NCI-H2196 (cell line): ENCODE measurements around the gene PSMD11.

ENCODE experiments used
- DNase-seq: peaks from one replicate; lab custom pipeline; 2025; ENCODE audit not compliant: unreplicated experiment; lab: John Stamatoyannopoulos, UW

The PSMD11 gene

DNA sequence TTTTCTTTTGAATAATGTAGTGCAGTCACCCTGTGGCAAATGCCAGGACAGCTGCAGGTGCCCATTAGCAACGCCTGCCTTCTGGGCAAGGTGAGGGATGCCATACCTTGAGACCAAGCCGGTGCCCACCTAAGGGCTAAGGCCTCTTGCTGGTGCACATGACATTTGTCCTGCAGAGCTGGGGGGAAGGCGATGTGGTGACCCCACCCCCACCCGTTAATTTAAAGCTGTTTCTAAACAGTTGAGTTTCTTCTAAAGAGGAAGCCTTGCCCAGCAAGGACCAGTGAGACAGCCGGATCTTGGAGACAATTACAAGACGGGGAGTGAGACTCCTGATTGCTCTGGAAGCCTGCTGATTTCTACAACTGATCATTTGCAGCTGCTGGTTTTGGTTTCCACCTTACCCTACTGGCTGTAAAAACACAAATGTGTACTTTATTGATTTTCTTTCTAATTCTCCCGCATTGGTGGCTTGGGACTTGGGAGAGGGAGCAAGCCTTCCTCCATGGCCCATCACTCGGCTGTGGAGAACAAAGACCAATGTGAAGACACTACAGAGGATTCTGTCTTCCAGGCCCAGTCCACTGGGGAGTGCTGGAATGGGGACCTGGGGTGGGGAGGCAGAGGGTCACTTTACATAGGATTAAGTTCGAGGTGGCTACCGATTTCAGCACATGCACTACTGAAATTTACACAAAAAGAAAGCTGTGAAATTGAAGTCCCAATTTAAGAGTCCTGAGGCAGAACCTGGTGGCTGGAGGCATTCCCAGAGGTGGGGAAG, 45.2 kb downstream of the PSMD11 start:
- no peak for DNase-seq

- no peak for DNase-seq
Observed at GRCh38 chr17:32490101-32490482, 45.8 kb downstream of the PSMD11 start.

- no peak for DNase-seq
Observed at GRCh38 chr17:32491371-32492263, 47.3 kb downstream of the PSMD11 start.

DNA sequence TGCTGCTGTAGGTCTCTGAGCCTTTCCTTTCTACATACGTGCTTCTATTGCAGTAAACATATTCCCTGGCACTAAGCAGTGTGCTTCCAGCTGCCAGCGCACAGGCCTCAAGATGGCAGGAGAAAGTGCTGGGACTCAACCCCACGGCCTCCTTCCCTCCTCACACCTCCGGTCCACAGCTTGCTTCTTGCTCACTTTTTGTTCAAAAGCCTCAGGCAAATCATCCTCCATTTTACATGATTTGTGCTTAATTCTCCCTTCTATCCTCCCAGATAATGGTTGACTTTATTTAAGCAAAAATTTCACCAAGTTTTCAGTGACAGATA, 47.9 kb downstream of the PSMD11 start:
- DNase-seq = no peak

DNA sequence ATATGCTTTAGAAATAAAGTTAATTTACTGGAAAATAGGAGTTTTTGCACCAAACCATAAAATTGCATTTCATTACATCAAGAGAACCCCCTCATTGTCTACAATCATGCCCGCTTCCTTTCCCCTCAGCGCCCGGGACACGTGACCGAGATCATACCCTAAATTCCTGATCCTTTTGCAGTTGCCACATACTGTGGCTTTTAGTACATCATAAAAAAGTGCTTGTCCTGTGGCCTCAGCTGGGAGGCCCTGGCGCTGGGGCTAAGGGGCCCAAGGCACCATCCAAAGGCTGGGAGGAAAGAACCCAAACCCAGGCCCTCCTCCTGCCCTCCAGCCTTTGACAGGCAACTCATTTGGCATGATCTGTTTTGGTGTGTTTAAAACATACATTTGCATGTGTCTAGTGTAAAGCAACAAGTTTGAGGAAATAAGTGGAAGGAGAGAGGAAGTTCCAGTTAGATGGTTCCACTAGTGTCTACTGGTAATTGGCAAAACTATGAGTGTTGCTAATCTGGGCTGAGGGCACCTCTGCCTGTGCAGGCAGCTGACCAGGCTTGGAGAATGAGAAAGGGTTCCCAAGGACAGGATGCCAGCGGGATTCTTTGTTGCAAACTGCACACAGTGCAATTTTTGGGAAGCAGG, 48.5 kb downstream of the PSMD11 start:
- no peak for DNase-seq

GRCh38 chr17:32493571-32493970, 49.3 kb downstream of the PSMD11 start:
- DNase-seq = no peak

DNA sequence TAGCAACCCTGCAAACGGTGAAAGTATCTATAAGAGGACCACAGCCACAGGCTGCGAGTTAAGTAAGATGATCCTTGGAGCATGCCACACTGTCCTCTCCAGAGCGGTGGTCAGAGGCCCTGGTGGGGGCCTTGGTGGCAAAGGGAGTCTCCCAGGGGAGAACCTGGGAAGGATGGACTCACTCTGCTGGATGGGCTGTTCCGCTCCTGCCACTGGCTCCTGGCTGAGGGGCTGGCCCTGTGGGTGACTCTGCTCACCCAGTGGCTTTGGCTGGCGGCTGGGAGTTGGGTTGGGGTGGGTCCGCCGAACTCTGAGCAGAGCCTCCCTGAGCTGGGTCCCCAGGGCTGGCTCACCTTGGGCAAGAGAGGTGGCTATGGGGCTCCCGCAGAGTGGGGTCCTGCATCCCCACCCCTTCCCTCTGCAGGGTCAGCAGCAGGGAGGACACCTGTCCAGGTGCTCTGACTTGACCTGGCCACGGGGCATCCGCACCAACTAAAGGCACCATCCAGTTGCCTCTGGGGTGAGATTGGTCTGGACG, 49.7 kb downstream of the PSMD11 start:
- DNase-seq = no peak

GRCh38 chr17:32494621-32495358, 50.5 kb downstream of the PSMD11 start:
- DNase-seq = peak; percentile 66

DNA sequence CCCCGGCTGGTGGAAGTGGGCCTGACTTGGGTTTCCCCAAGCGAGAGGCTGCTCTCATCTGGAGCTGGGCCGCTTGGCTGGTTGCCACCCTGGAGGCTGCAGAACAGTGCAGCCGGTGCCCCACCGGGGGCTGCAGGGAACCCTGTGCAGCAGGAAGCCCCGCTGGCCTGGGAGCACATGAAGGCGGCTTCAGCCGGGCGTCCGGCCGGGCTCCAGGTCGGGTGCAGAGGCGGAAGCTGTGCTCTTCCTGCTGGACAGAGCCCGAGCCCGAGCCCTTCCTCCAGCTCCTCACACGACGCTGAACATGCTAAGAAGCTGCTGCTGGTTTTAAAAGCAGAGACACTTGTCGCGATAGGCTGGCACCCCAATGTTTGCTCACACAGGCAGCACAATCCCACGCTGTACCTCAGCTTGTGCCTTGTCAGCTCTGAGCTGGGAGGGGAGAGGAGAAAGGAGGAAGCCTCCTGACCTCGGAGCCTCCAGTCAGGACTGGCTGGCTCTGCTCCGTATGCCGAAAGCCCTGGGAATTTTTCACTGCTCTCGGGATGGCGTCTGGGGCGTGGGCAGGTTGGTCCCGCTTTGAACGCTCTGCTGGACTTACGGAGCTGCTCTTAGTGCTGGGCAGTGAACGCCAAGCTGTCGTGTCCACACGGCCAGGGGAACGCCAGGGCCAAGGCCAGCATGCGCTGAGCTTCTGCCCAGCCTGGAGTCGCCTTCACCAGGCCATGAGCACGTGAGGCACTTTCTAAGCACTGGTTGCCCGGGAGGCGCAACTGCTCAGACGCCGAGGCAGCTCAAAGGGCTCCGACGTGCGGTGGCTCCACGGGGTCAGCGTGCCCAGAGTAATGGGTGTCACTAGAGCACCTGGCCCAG, 51.3 kb downstream of the PSMD11 start:
- no peak for DNase-seq

DNA sequence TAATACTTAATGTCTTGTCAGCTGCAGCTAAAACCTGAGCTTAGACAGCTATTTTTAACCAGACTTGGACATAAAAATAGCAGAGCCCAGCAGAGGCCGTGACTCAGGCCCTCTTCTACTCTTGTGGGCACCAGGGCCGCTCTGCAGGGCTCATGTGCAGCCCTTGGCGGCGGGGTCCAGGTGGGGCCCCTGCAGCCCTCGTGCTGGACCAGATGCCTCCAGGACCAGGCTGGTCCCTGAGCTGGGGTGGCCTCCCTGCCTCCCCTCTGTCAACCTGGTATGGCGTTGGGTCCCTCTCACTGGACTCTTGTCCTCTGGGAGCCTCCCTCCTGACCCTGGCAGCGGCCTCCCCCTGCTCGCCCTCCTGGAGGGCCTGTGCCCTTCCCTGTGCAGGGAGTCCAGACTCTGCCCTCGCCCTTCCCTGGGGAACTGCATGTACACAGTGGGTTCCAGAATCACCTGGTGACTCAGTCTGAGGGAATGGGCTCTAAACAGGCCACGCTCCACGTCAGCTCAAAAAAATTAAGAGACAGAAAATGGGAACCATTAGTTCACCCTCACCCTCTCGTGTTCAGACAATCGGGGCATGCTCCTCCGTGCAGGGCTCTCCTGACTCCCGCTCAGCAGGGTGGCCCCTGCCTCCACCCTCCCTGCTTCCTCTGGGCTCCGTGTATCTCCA, 52.2 kb downstream of the PSMD11 start:
- DNase-seq = no peak

- DNase-seq = no peak
Observed at GRCh38 chr17:32497431-32498205, 53.3 kb downstream of the PSMD11 start.

GRCh38 chr17:32498391-32498790, 54.1 kb downstream of the PSMD11 start:
- DNase-seq = no peak

- no peak for DNase-seq
Observed at GRCh38 chr17:32502013-32502412, 57.7 kb downstream of the PSMD11 start.

DNA sequence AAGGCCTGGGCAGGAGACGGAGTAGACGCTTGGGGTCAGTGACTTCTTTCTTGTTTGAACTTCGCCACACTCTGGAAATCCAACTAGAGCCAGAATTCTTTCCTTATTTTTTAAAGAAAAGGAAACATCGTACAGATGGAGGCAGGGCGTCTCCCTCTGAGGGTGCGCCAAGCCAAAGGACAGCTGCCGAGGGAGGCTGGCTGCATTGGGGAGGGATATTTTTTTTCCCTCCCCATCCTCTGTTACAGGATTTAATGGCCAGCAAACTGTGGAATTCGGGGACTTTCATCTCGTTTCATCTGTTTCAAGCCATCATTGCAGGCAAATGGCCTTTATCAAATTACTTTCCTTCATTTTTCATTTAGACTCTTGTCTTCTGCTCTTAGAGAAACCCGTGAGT, 58.4 kb downstream of the PSMD11 start:
- DNase-seq = no peak

- DNase-seq = no peak
Observed at GRCh38 chr17:32503251-32504165, 59.2 kb downstream of the PSMD11 start.

DNA sequence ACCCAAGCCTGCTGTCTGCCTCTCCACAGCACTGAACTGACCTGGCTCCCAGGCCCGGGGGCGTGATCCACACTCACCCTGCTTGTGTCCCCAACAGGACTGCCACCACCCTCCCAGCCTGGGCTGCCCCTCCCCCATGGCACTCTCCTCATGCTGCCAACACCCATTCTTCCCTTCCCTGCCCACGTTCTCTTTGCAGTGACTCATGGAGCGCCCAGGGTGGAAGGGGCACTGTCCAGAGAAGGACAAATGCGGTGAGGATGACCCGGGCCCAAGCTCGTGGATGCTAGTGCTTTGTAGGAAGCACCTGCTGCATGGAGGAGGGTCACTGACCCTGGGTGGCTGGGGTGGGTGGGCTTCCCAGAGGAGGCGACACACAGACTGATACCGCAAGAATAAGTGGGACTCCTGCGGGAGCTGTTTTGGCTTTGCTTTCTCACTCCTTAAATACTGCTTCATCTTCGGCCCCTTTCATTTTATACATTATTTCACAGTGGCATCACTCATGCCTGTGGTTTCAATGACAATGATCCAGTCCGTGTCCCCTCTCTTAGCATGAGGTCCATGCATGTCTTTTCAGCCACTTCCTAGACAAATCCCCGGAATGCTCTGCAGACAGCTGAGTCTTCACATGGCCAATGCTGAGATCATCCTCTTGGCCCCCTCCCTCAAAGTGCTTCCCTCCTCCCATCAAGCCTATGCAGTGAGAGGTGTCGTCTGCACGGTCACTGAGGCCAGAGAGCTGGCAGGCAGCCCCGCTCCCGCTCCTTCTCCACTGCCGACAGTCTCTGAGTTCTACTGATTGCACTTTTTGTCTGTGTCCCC, 60.1 kb downstream of the PSMD11 start:
- DNase-seq = no peak

DNA sequence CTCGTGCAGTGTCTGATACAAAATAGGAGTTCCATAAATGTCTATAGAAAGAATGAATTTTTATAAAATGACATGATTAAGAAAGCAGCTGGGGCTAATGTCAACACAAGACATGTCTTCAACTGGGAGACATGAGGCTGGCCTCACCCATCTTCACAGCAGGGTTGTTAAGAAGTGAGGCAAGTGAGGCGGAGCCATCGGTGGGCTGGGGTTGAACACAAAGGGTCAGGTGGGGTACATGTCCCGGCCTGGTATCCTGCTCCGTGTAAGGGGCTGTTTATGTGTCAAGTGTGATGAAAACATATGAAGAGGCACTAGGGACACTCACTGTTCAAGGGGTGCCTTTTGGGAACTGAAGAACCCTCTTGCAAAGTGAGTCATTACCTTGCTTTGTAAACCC, 64.6 kb downstream of the PSMD11 start:
- no peak for DNase-seq
